Measurements from ENCODE around the gene IL32. TPM values are rescaled to one million over a fixed set of nuclear protein-coding genes. Genes with fewer than 3 reads are reported as not detected.
"Not testable (repeated sequence)": the region's sequence is repeated elsewhere in the genome, so short reads cannot be mapped to it uniquely, and the experiment has no call there.

IL32 gene
- polyA plus RNA-seq, 3 donors: 28.0 to 36.8 (median 29.4) TPM

- DNase-seq (ENCODE audit: low read depth in 3 of 3, low spot score in 2 of 3): no peak
Measured at GRCh38 chr16:3051009-3051408, 14.4 kb upstream of the IL32 start.

- no peak for DNase-seq (ENCODE audit: low read depth in 3 of 3, low spot score in 2 of 3)
Measured at GRCh38 chr16:3051494-3051893, 13.9 kb upstream of the IL32 start.

GRCh38 chr16:3052571-3053329 is 12.7 kb upstream of the IL32 start:
- DNase-seq (ENCODE audit: low read depth in 3 of 3, low spot score in 2 of 3): not testable (repeated sequence)

- not testable (repeated sequence) for DNase-seq (ENCODE audit: low read depth in 3 of 3, low spot score in 2 of 3)
Measured at GRCh38 chr16:3053330-3053710, 12.1 kb upstream of the IL32 start.

GRCh38 chr16:3054965-3055733 is 10.3 kb upstream of the IL32 start:
- DNase-seq (ENCODE audit: low read depth in 3 of 3, low spot score in 2 of 3): no peak

GRCh38 chr16:3055734-3056115 is 9.7 kb upstream of the IL32 start:
- DNase-seq (ENCODE audit: low read depth in 3 of 3, low spot score in 2 of 3): not testable (repeated sequence)

GRCh38 chr16:3056336-3057180 is 8.9 kb upstream of the IL32 start:
- DNase-seq (ENCODE audit: low read depth in 3 of 3, low spot score in 2 of 3): no peak

GRCh38 chr16:3057181-3058138 is 8.0 kb upstream of the IL32 start:
- no peak for DNase-seq (ENCODE audit: low read depth in 3 of 3, low spot score in 2 of 3)

- DNase-seq (ENCODE audit: low read depth in 3 of 3, low spot score in 2 of 3): peak in 1 of 3 donors; percentile 24
Measured at GRCh38 chr16:3058139-3059030, 7.1 kb upstream of the IL32 start.

- peak; percentile 61 to 79 (median 78) for DNase-seq (ENCODE audit: low read depth in 3 of 3, low spot score in 2 of 3)
Measured at GRCh38 chr16:3059041-3059722, 6.3 kb upstream of the IL32 start.

- no peak for DNase-seq (ENCODE audit: low read depth in 3 of 3, low spot score in 2 of 3)
Measured at GRCh38 chr16:3059723-3060242, 5.7 kb upstream of the IL32 start.

- DNase-seq (ENCODE audit: low read depth in 3 of 3, low spot score in 2 of 3): no peak
Measured at GRCh38 chr16:3060339-3061127, 4.9 kb upstream of the IL32 start.

GRCh38 chr16:3062553-3062952 is 2.9 kb upstream of the IL32 start:
- DNase-seq (ENCODE audit: low read depth in 3 of 3, low spot score in 2 of 3): no peak

GRCh38 chr16:3063625-3064386 is 1.6 kb upstream of the IL32 start:
- no peak for DNase-seq (ENCODE audit: low read depth in 3 of 3, low spot score in 2 of 3)

GRCh38 chr16:3065742-3066439 is 451 bp downstream of the IL32 start:
- DNase-seq (ENCODE audit: low read depth in 3 of 3, low spot score in 2 of 3): no peak

GRCh38 chr16:3066440-3066748 is 954 bp downstream of the IL32 start:
- DNase-seq (ENCODE audit: low read depth in 3 of 3, low spot score in 2 of 3): no peak
